Measurements from ENCODE around the gene DUSP9.

Gene DUSP9

GRCh38 chrX:153640736-153641575 is 6.0 kb upstream of the DUSP9 start:
- no peak overlapping the region for H3K9ac ChIP-seq (ENCODE audit: low read length in 5 of 5)
- peaks cover 22 to 64% (median 60%) of the 10 kb centered on the region in 5 donors for H3K27me3 ChIP-seq (ENCODE audit: control insufficient read depth in 5 of 5, insufficient read depth in 4 of 5, low read length in 5 of 5)
- H3K27ac ChIP-seq (ENCODE audit: low read depth, low read length) = no peak overlapping the region
- H3K36me3 ChIP-seq (ENCODE audit: control insufficient read depth in 5 of 5, insufficient read depth in 5 of 5, low read length in 5 of 5) = no peaks in the 10 kb centered on the region
- no peak overlapping the region for H3K4me3 ChIP-seq (ENCODE audit: low read depth in 1 of 5, low read length in 5 of 5)
- H3K9me3 ChIP-seq (ENCODE audit: control insufficient read depth in 5 of 5, low read length in 5 of 5) = peaks cover 0 to 7% (median 0%) of the 10 kb centered on the region in 5 donors
- H3K4me1 ChIP-seq (ENCODE audit: control insufficient read depth in 5 of 5, insufficient read depth in 5 of 5, low read length in 5 of 5) = peaks cover 0 to 24% (median 10%) of the 10 kb centered on the region in 5 donors

GRCh38 chrX:153641627-153642026 is 5.4 kb upstream of the DUSP9 start:
- H3K27me3 ChIP-seq (ENCODE audit: control insufficient read depth in 5 of 5, insufficient read depth in 4 of 5, low read length in 5 of 5) = peaks cover 25 to 71% (median 67%) of the 10 kb centered on the region in 5 donors
- peaks cover 0 to 26% (median 12%) of the 10 kb centered on the region in 5 donors for H3K4me1 ChIP-seq (ENCODE audit: control insufficient read depth in 5 of 5, insufficient read depth in 5 of 5, low read length in 5 of 5)
- peaks cover 0 to 9% (median 0%) of the 10 kb centered on the region in 5 donors for H3K9me3 ChIP-seq (ENCODE audit: control insufficient read depth in 5 of 5, low read length in 5 of 5)
- H3K27ac ChIP-seq (ENCODE audit: low read depth, low read length) = no peak overlapping the region
- H3K4me3 ChIP-seq (ENCODE audit: low read depth in 1 of 5, low read length in 5 of 5) = no peak overlapping the region
- H3K9ac ChIP-seq (ENCODE audit: low read length in 5 of 5) = no peak overlapping the region
- no peaks in the 10 kb centered on the region for H3K36me3 ChIP-seq (ENCODE audit: control insufficient read depth in 5 of 5, insufficient read depth in 5 of 5, low read length in 5 of 5)

- no peaks in the 10 kb centered on the region for H3K36me3 ChIP-seq (ENCODE audit: control insufficient read depth in 5 of 5, insufficient read depth in 5 of 5, low read length in 5 of 5)
- peaks cover 0 to 9% (median 0%) of the 10 kb centered on the region in 5 donors for H3K9me3 ChIP-seq (ENCODE audit: control insufficient read depth in 5 of 5, low read length in 5 of 5)
- H3K4me1 ChIP-seq (ENCODE audit: control insufficient read depth in 5 of 5, insufficient read depth in 5 of 5, low read length in 5 of 5) = peaks cover 0 to 30% (median 15%) of the 10 kb centered on the region in 5 donors
- H3K9ac ChIP-seq (ENCODE audit: low read length in 5 of 5) = no peak overlapping the region
- H3K27ac ChIP-seq (ENCODE audit: low read depth, low read length) = no peak overlapping the region
- H3K4me3 ChIP-seq (ENCODE audit: low read depth in 1 of 5, low read length in 5 of 5) = no peak overlapping the region
- H3K27me3 ChIP-seq (ENCODE audit: control insufficient read depth in 5 of 5, insufficient read depth in 4 of 5, low read length in 5 of 5) = peaks cover 27 to 73% (median 66%) of the 10 kb centered on the region in 5 donors
Measured at GRCh38 chrX:153642051-153642654, 4.8 kb upstream of the DUSP9 start.

- H3K27ac ChIP-seq (ENCODE audit: low read depth, low read length) = no peak overlapping the region
- peaks cover 0 to 37% (median 20%) of the 10 kb centered on the region in 5 donors for H3K4me1 ChIP-seq (ENCODE audit: control insufficient read depth in 5 of 5, insufficient read depth in 5 of 5, low read length in 5 of 5)
- H3K4me3 ChIP-seq (ENCODE audit: low read depth in 1 of 5, low read length in 5 of 5) = no peak overlapping the region
- H3K36me3 ChIP-seq (ENCODE audit: control insufficient read depth in 5 of 5, insufficient read depth in 5 of 5, low read length in 5 of 5) = no peaks in the 10 kb centered on the region
- H3K9me3 ChIP-seq (ENCODE audit: control insufficient read depth in 5 of 5, low read length in 5 of 5) = peaks cover 0 to 9% (median 0%) of the 10 kb centered on the region in 5 donors
- no peak overlapping the region for H3K9ac ChIP-seq (ENCODE audit: low read length in 5 of 5)
- H3K27me3 ChIP-seq (ENCODE audit: control insufficient read depth in 5 of 5, insufficient read depth in 4 of 5, low read length in 5 of 5) = peaks cover 32 to 74% (median 70%) of the 10 kb centered on the region in 5 donors
Measured at GRCh38 chrX:153642655-153643430, 4.2 kb upstream of the DUSP9 start.

- H3K4me1 ChIP-seq (ENCODE audit: control insufficient read depth in 5 of 5, insufficient read depth in 5 of 5, low read length in 5 of 5) = peaks cover 0 to 37% (median 21%) of the 10 kb centered on the region in 5 donors
- no peak overlapping the region for H3K27ac ChIP-seq (ENCODE audit: low read depth, low read length)
- no peaks in the 10 kb centered on the region for H3K36me3 ChIP-seq (ENCODE audit: control insufficient read depth in 5 of 5, insufficient read depth in 5 of 5, low read length in 5 of 5)
- H3K27me3 ChIP-seq (ENCODE audit: control insufficient read depth in 5 of 5, insufficient read depth in 4 of 5, low read length in 5 of 5) = peaks cover 33 to 76% (median 70%) of the 10 kb centered on the region in 5 donors
- H3K9me3 ChIP-seq (ENCODE audit: control insufficient read depth in 5 of 5, low read length in 5 of 5) = peaks cover 0 to 9% (median 0%) of the 10 kb centered on the region in 5 donors
- peak overlapping the region in 3 of 5 donors; percentile 14 to 42 (median 34) for H3K4me3 ChIP-seq (ENCODE audit: low read depth in 1 of 5, low read length in 5 of 5)
- H3K9ac ChIP-seq (ENCODE audit: low read length in 5 of 5) = no peak overlapping the region
Measured at GRCh38 chrX:153643431-153644351, 3.3 kb upstream of the DUSP9 start.

GRCh38 chrX:153644356-153645125 is 2.5 kb upstream of the DUSP9 start:
- Histone ChIP-seq H3K27ac (ENCODE audit: low read depth, low read length) (no peak overlapping the region), H3K4me3 (ENCODE audit: low read depth in 1 of 5, low read length in 5 of 5) (no peak overlapping the region), H3K9me3 (ENCODE audit: control insufficient read depth in 5 of 5, low read length in 5 of 5) (peaks cover 0 to 9% (median 0%) of the 10 kb centered on the region in 5 donors), H3K9ac (ENCODE audit: low read length in 5 of 5) (no peak overlapping the region), H3K36me3 (ENCODE audit: control insufficient read depth in 5 of 5, insufficient read depth in 5 of 5, low read length in 5 of 5) (no peaks in the 10 kb centered on the region), H3K4me1 (ENCODE audit: control insufficient read depth in 5 of 5, insufficient read depth in 5 of 5, low read length in 5 of 5) (peaks cover 0 to 37% (median 21%) of the 10 kb centered on the region in 5 donors), H3K27me3 (ENCODE audit: control insufficient read depth in 5 of 5, insufficient read depth in 4 of 5, low read length in 5 of 5) (peaks cover 34 to 79% (median 70%) of the 10 kb centered on the region in 5 donors)

- no peak overlapping the region for H3K9ac ChIP-seq (ENCODE audit: low read length in 5 of 5)
- H3K36me3 ChIP-seq (ENCODE audit: control insufficient read depth in 5 of 5, insufficient read depth in 5 of 5, low read length in 5 of 5) = no peaks in the 10 kb centered on the region
- H3K4me1 ChIP-seq (ENCODE audit: control insufficient read depth in 5 of 5, insufficient read depth in 5 of 5, low read length in 5 of 5) = peaks cover 0 to 37% (median 21%) of the 10 kb centered on the region in 5 donors
- H3K27ac ChIP-seq (ENCODE audit: low read depth, low read length) = no peak overlapping the region
- peaks cover 33 to 77% (median 71%) of the 10 kb centered on the region in 5 donors for H3K27me3 ChIP-seq (ENCODE audit: control insufficient read depth in 5 of 5, insufficient read depth in 4 of 5, low read length in 5 of 5)
- peaks cover 0 to 9% (median 0%) of the 10 kb centered on the region in 5 donors for H3K9me3 ChIP-seq (ENCODE audit: control insufficient read depth in 5 of 5, low read length in 5 of 5)
- H3K4me3 ChIP-seq (ENCODE audit: low read depth in 1 of 5, low read length in 5 of 5) = no peak overlapping the region
Measured at GRCh38 chrX:153645151-153645550, 1.9 kb upstream of the DUSP9 start.

GRCh38 chrX:153645921-153646488 is 998 bp upstream of the DUSP9 start:
- H3K9me3 ChIP-seq (ENCODE audit: control insufficient read depth in 5 of 5, low read length in 5 of 5) = peaks cover 0 to 9% (median 0%) of the 10 kb centered on the region in 5 donors
- no peak overlapping the region for H3K9ac ChIP-seq (ENCODE audit: low read length in 5 of 5)
- H3K4me3 ChIP-seq (ENCODE audit: low read depth in 1 of 5, low read length in 5 of 5) = no peak overlapping the region
- no peak overlapping the region for H3K27ac ChIP-seq (ENCODE audit: low read depth, low read length)
- H3K36me3 ChIP-seq (ENCODE audit: control insufficient read depth in 5 of 5, insufficient read depth in 5 of 5, low read length in 5 of 5) = no peaks in the 10 kb centered on the region
- peaks cover 0 to 37% (median 21%) of the 10 kb centered on the region in 5 donors for H3K4me1 ChIP-seq (ENCODE audit: control insufficient read depth in 5 of 5, insufficient read depth in 5 of 5, low read length in 5 of 5)
- peaks cover 31 to 76% (median 66%) of the 10 kb centered on the region in 5 donors for H3K27me3 ChIP-seq (ENCODE audit: control insufficient read depth in 5 of 5, insufficient read depth in 4 of 5, low read length in 5 of 5)
